NAMALWA (cell line): ENCODE data around the gene POLR3E.
"Not testable (repeated sequence)": the region's sequence is repeated elsewhere in the genome, so short reads cannot be mapped to it uniquely, and the experiment has no call there.

Experiments used
- DNase-seq: peaks from one replicate; pipeline ENCODE4 v3.0.0-alpha.2; 2015; ENCODE audit warnings: low spot score

POLR3E gene

DNA sequence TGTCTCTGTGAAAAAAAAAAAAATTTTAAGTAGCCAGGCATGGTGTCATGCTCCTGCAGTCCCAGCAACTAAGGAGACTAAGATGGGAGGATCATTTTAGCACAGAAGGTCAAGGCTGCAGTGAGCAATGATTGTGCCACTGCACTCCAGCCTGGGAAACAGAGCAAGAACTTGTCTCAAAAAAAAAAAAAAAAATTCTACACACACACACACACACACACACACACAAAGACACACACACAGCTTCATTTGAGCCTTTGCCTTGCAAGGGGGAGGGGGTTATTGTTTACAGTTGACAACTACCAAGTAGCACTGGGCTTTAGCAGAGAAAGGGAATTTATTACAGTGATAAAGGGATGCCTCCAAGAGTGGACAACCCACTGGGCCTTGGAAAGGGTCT, 4.9 kb upstream of the POLR3E start:
- DNase-seq: no peak

DNA sequence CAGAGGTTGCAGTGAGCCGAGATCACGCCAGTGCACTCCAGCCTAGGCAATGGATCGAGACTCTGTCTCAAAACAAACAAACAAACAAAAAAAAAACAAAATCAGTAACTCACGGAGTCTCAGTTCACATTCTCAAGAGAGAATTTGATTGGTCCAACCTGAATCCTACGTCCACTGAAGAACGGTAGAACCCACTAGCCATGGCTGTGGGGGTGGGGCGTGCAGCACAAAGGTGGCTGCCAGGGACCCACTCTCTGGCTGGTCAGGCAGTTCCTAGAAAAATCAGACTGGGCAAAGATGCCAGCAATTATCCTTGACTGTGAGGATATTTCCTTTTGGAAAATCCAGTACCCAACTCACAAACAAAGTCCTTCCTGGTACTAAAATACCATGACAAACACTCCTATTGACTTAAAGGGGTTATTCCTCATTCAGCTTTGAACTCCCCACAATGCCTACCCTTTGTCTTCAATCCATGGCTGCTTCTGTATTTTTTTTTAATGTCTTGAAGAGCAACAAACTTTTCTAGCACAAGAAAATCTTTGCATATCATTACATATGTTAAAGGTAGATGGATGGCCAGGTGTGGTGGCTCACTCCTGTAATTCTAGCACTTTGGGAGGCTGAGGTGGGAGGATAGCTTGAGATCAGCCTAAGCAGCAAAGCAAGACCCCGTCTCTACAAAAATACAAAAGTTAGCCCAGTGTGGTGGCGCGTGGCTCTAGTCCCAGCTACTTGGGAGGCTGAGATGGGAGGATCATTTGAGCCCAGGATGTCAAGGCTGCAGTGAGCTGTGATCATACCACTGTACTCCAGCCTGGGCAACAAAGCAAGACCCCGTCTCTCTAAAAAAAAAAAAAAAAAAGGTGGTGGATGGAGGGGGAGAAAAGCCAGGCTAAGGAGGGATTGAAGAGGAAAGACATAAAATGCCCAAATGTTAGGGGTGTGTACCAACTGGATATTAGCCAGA, 3.8 kb upstream of the POLR3E start:
- no peak for DNase-seq

GRCh38 chr16:22296225-22297113, 740 bp upstream of the POLR3E start:
- peak; percentile 71 for DNase-seq

DNA sequence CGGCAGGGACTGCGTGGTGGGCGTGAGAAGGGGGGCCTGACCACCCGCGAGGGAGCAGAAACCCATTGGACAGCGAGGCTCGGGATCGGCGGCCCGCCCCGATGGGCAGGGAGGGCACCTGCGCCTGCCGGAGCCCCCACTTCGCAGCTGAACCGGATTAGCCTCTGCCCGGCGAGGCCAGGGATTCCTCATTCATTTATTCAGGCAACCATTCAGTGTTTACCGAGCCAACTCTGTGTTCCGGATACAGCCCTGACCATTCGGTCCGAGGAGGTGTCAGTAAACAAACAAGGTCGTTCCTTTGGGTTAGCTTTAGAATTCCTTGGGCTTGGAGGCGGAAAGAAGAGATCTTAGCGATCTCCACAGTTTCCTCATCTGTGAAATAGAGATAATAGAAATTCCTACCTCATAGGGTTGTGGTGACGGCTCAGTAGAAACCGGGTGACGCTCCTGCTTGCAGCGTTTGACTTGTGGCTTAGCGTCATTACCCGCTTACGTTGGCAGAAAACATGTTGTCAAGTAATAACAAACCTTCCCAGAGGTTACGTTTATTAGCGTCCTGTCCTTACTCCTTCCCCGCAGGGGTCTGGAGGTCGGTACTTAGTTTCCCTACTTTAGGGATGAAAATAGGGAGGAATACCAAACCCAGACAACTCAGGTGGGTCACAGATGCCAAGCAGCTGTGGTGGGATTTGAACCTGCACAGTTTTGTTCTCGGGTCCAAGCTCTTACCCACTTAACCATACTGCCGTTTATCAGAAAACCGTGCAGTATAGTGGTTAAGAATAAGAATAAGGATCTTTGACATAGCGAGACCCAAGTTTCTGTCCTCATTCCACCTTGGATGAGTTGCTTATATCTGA, 893 bp downstream of the POLR3E start:
- DNase-seq: peak; percentile 97

GRCh38 chr16:22299036-22299435, 1.8 kb downstream of the POLR3E start:
- DNase-seq: no peak

- peak; percentile 68 for DNase-seq
Observed at GRCh38 chr16:22300427-22301071, 3.3 kb downstream of the POLR3E start.

- DNase-seq: not testable (repeated sequence)
Observed at GRCh38 chr16:22301423-22301822, 4.2 kb downstream of the POLR3E start.

- DNase-seq: no peak
Observed at GRCh38 chr16:22302776-22303363, 5.7 kb downstream of the POLR3E start.

GRCh38 chr16:22304411-22304810, 7.2 kb downstream of the POLR3E start:
- no peak for DNase-seq

- DNase-seq: no peak
Observed at GRCh38 chr16:22306788-22307187, 9.6 kb downstream of the POLR3E start.

- no peak for DNase-seq
Observed at GRCh38 chr16:22307838-22308237, 10.6 kb downstream of the POLR3E start.

DNA sequence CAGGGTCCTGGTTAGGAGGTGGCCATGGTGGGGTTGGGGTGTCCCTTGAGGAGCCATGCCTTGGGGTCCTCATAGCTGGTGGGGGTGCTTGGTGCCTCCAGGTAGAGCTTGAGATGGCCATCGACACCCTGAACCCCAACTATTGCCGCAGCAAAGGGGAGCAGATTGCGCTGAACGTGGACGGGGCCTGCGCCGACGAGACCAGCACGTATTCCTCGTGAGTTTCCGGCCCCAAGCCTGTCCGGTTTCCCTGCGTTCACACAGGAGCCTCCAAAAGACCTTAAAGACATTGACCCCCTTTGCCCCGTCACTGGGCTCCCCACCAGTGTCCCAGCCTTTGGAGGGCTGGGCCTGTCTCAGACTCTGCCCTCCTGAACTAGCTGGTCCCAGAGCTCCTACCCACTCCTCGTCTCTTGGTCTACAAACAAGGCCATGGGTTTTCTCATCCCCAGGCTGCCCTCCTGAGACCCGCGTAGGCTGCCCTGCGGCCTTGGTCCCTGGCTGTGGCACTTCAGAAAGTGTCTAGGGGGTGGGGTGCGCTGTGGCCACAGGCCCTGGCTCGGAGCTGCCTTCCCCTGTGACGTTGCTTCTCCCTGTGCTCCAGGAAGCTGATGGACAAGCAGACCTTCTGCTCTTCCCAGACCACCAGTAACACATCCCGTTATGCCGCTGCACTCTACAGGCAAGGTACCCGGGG, 11.8 kb downstream of the POLR3E start:
- no peak for DNase-seq

DNA sequence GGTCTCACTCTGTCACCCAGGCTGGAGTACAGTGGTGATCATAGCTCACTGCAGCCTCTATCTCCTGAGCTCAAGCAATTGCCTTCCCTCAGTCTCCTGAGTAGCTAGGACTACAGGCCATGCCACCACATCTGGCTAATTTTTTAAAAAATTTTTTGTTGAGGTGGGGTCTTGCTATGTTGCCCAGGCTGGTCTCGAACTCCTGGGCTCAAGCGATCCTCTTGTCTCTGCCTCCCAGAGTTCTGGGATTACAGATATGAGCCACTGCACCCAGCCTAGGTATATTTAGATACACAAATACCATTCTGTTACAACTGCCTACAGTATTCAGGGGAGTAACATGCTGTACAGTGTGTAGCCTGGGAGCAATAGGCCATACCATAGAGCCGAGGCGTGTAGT, 14.3 kb downstream of the POLR3E start:
- DNase-seq: no peak

GRCh38 chr16:22312897-22313781, 15.9 kb downstream of the POLR3E start:
- no peak for DNase-seq

GRCh38 chr16:22313876-22314470, 16.8 kb downstream of the POLR3E start:
- no peak for DNase-seq

GRCh38 chr16:22314661-22315626, 17.7 kb downstream of the POLR3E start:
- no peak for DNase-seq

- DNase-seq: no peak
Observed at GRCh38 chr16:22315979-22316378, 18.8 kb downstream of the POLR3E start.

- no peak for DNase-seq
Observed at GRCh38 chr16:22316411-22316811, 19.2 kb downstream of the POLR3E start.
